Breast epithelium (tissue), 3 donors: ENCODE results near the gene STON2.

Experiments used
- CTCF ChIP-seq, 3 donors: fragments of 450-650 bp; IDR thresholded peaks; one replicate each; pipeline ENCODE4 v1.5.1; 2016 to 2017; ENCODE audit warnings: antibody characterized with exemption in 3 of 3, mild to moderate bottlenecking in 3 of 3, moderate library complexity in 3 of 3
- POLR2A ChIP-seq: fragments of 450-650 bp; IDR thresholded peaks from one replicate; pipeline ENCODE4 v1.6.1; 2016; ENCODE audit warnings: antibody characterized with exemption, mild to moderate bottlenecking, moderate library complexity
- POLR2AphosphoS5 ChIP-seq, 3 donors: sonication (generic); formaldehyde crosslinking; IDR thresholded peaks; one replicate each; pipeline ENCODE4 v1.6.1; 2017; ENCODE audit warnings: antibody characterized with exemption in 3 of 3

- no peak for TF ChIP-seq CTCF (IDR thresholded peaks at IDR 0.05)
- no peak for TF ChIP-seq POLR2A
- TF ChIP-seq POLR2AphosphoS5 (IDR thresholded peaks at IDR 0.05), result no peak
Measured at GRCh38 chr14:81340201-81340600, 59.9 kb downstream of the STON2 start.
